Measurements from ENCODE around the gene SPEM2.

SPEM2 gene

GRCh38 chr17:7438656-7439460, 13.4 kb downstream of the SPEM2 start:
- DNase-seq (ENCODE audit: low read depth): no peak
- TF ChIP-seq, protein P1, sequence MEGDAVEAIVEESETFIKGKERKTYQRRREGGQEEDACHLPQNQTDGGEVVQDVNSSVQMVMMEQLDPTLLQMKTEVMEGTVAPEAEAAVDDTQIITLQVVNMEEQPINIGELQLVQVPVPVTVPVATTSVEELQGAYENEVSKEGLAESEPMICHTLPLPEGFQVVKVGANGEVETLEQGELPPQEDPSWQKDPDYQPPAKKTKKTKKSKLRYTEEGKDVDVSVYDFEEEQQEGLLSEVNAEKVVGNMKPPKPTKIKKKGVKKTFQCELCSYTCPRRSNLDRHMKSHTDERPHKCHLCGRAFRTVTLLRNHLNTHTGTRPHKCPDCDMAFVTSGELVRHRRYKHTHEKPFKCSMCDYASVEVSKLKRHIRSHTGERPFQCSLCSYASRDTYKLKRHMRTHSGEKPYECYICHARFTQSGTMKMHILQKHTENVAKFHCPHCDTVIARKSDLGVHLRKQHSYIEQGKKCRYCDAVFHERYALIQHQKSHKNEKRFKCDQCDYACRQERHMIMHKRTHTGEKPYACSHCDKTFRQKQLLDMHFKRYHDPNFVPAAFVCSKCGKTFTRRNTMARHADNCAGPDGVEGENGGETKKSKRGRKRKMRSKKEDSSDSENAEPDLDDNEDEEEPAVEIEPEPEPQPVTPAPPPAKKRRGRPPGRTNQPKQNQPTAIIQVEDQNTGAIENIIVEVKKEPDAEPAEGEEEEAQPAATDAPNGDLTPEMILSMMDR (conservative IDR thresholded peaks at IDR 0.05; ENCODE audit: low read length): no peak
- no peak overlapping the region; the same call in 1 of the 2 replicates for H3K4me3 ChIP-seq (ENCODE audit: low read length)

- TF ChIP-seq, protein P1 (conservative IDR thresholded peaks at IDR 0.05; ENCODE audit: low read length): no peak
- H3K4me3 ChIP-seq (ENCODE audit: low read length): peak within 1 kb of the TSS; percentile 52
- no peak for DNase-seq (ENCODE audit: low read depth)
Measured at GRCh38 chr17:7439462-7440112, 14.2 kb downstream of the SPEM2 start, which contains the start of gene FGF11. Gene FGF11 (plus strand): TSS chr17:7439512. CDS start chr17:7439621, 109 bp downstream.

DNA sequence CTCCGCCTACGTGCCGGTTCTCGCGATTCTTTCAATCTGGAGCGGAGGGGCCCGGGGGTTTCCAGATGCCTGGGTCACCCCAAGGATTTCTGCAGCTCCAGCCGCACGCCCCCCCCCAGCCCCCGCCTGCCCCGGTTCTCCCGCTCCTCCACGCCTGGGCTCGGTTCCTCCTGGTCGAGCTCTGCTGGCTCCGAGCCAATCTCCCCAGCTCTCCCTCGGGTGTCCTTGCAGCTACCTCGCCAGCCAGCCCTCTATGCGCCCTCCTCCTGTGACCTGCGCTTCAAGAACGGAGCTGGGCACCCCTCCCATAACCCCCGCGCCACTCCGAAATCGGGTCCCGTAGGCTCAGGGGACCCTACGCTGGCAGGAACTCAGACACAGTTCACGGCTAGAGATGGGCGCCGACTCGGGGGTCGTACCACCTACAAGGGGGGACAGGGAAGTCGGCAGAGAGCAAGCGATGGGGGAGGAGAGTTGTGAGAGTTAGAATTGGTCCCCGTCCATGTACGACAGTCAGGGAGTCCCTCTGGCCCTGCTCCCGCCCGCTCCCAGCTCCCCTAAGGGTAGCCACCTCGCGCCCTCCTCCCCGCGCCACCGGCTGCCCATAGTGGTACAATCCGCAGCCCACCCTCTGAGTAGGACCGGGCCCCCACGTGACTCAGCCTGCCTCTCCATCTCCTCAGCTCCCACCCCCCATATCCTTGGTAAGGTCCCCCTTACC, 14.9 kb downstream of the SPEM2 start:
- H3K4me3 ChIP-seq (ENCODE audit: low read length): peak overlapping the region; percentile 52
- DNase-seq (ENCODE audit: low read depth): no peak
- TF ChIP-seq, protein P1 (conservative IDR thresholded peaks at IDR 0.05; ENCODE audit: low read length): no peak

- no peak overlapping the region for H3K4me3 ChIP-seq (ENCODE audit: low read length)
- DNase-seq (ENCODE audit: low read depth): no peak
Measured at GRCh38 chr17:7440834-7441195, 15.4 kb downstream of the SPEM2 start.

GRCh38 chr17:7441266-7441665, 15.8 kb downstream of the SPEM2 start:
- DNase-seq (ENCODE audit: low read depth): no peak
- H3K4me3 ChIP-seq (ENCODE audit: low read length): no peak overlapping the region
- TF ChIP-seq, protein P1 (conservative IDR thresholded peaks at IDR 0.05; ENCODE audit: low read length): no peak

More at GRCh38 chr17:7440834-7441195, 15.4 kb downstream of the SPEM2 start:
- TF ChIP-seq, protein P1 (conservative IDR thresholded peaks at IDR 0.05; ENCODE audit: low read length): peak; percentile 8; the same call in 1 of the 2 replicates

DNA sequence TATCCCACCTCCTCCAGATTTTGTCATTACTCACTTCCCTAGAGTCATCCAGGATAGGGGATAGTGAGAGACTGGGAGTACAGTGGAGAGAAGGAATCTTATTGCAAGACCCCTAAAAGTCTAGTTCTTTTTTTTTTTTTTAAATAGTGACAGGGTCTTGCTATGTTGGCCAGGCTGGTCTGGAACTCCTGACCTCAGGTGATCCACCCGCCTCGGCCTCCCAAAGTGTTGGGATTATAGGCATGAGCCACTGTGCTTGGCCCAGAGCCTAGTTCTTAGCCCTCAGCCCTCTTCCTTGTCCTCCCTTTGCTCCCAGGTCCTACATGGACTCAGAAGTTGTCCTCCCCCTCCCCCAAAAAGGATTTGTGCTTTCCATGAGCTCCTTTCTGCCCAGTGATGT, 16.7 kb downstream of the SPEM2 start:
- TF ChIP-seq, protein P1 (conservative IDR thresholded peaks at IDR 0.05; ENCODE audit: low read length): no peak
- no peak overlapping the region for H3K4me3 ChIP-seq (ENCODE audit: low read length)
- no peak for DNase-seq (ENCODE audit: low read depth)
